ENCODE measurements around the gene ARFIP2. TPM values are rescaled to one million over a fixed set of nuclear protein-coding genes. Genes with fewer than 3 reads are reported as not detected.
A peak's percentile ranks its signal among the peaks of the same experiment; 100 is the strongest.
"Not testable (repeated sequence)": the region's sequence is repeated elsewhere in the genome, so short reads cannot be mapped to it uniquely, and the experiment has no call there.

The ARFIP2 gene
- total RNA-seq (2014; rRNA removed; shearing (Covaris generic)) = 61.2 and 66.8 TPM in 2 replicates
- 58.1 and 63.1 TPM in 2 replicates for polyA plus RNA-seq (2015; cell fraction: cytosol; rRNA removed)
- 243 and 262 TPM in 2 replicates for polyA plus RNA-seq (2015; cell fraction: nucleus; rRNA removed)

DNA sequence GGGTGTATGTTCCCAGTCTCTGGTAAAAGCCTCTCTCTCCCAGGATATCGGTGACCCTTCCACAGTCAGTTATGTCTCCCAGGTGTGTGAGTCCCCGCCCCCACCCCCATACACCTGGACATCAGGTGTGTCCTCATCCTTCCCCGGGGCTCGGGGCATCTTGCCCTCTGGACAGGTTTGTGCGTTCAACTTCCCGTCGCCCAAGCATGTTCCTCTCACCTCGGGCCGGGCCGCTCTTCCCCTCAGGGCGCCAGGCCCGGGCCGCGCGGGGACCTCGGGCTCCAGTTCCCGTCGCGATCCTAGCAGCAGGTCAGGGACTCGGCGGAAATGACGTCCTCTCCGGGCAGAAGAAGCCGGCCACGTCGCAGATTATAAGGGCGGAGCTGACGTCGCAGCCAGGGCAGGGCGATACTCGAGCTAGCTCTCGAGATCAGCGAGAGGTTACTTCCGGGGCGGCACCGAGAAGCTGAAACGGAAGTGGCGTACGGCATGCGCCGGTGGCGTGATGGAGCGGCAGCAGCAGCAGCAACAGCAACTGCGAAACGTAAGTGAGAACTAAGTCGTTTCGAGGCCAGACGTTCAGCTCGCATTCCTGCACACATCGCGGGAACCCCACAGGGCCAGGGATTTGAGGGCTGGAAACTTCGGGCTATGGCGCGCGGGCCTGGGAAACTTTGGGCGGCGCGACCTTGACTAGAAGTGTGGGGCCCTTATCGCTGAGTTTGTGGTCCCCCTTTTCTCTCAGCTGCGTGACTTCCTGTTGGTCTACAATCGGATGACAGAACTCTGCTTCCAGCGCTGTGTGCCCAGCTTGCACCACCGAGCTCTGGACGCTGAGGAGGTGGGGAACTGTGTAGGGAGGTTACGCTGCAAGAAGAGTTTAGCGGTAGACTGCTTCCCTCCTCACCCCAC lies at the start of gene ARFIP2, which contains the start of gene TIMM10B:
TSS of gene ARFIP2 (minus strand) at position 320 of the 912 bp plus-strand sequence. CDS start 910 bp downstream, outside the sequence.
TSS of gene TIMM10B (plus strand) at position 490 of the 912 bp plus-strand sequence. CDS start at position 506, 16 bp downstream.
- peak; percentile 98 for DNase-seq (ENCODE audit: low read depth, low spot score)
- in situ Hi-C loops (cut with HindIII; ENCODE audit: low pct_unique_long_range_greater_than_20kb, low sequenced_read_pairs) = no loop called here

DNA sequence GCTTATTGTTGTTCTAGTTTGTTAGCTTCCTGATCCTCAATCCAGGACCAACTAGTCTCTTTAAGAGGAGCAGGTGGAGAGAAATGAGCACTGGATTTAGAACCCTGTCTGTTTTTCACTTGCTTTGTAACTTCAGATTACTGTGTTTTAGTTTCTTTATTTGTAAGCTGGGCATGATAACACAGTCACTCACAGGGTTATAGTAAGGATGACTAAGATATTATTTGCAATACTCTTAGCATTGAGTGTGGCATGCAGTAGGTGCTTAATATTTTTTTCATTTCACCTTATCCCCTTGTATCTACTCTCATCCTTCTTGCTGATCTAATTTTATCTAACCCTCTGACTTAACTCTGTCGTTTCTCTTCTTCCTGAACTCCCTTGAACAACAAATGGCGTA lies 49.7 kb upstream of the ARFIP2 start:
- in situ Hi-C loops (cut with HindIII; ENCODE audit: low pct_unique_long_range_greater_than_20kb, low sequenced_read_pairs) = no loop called here
- DNase-seq (ENCODE audit: low read depth, low spot score) = no peak

GRCh38 chr11:6529266-6529665 lies 48.1 kb upstream of the ARFIP2 start:
- in situ Hi-C loops (cut with HindIII; ENCODE audit: low pct_unique_long_range_greater_than_20kb, low sequenced_read_pairs) = no loop called here
- DNase-seq (ENCODE audit: low read depth, low spot score) = no peak

- no peak for DNase-seq (ENCODE audit: low read depth, low spot score)
- in situ Hi-C loops (cut with HindIII; ENCODE audit: low pct_unique_long_range_greater_than_20kb, low sequenced_read_pairs) = no loop called here
Measured at GRCh38 chr11:6526411-6527135, 45.4 kb upstream of the ARFIP2 start.

DNA sequence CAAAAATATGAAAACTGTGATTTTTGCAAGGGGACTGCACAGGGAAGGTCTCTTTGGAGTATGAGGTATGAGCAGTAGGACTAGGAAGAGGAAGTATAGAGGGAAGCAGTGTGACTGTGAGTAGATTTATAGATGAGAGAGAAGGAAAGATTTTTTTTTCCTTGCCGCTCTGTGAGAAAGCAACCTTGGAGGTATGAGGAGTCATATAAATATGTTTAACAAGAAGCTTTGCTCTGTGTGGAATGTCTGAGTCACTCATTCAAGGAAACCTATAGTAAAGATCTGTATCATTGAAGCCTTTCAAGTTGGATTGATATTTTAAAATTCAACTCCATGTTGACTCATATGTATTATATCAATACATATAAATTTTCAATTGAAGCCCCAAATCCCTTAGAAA lies 42.1 kb upstream of the ARFIP2 start:
- no peak for DNase-seq (ENCODE audit: low read depth, low spot score)
- in situ Hi-C loops (cut with HindIII; ENCODE audit: low pct_unique_long_range_greater_than_20kb, low sequenced_read_pairs) = no loop called here

- DNase-seq (ENCODE audit: low read depth, low spot score); in situ Hi-C loops (cut with HindIII; ENCODE audit: low pct_unique_long_range_greater_than_20kb, low sequenced_read_pairs): not testable (repeated sequence)
Measured at GRCh38 chr11:6521946-6522345, 40.8 kb upstream of the ARFIP2 start.

DNA sequence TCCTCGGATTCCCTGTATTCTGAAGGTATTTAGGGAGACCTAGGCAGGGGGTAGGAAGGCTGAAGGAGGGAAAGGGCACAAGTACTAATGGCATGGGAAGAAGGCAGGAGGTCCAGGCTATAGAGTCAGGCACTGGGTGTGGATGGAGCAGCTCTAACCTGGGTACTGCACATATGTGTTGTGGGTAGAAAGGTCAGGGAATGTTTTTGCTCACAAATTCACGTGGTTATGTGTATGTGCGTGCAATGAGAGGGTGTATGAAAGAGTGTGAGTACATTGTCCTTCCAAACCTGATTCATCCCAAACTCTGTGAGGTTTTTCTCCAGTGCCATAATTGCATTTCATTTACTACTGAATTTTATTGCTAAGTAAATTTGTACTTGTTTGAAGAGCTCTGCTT lies 39.1 kb upstream of the ARFIP2 start:
- in situ Hi-C loops (cut with HindIII; ENCODE audit: low pct_unique_long_range_greater_than_20kb, low sequenced_read_pairs) = no loop called here

DNA sequence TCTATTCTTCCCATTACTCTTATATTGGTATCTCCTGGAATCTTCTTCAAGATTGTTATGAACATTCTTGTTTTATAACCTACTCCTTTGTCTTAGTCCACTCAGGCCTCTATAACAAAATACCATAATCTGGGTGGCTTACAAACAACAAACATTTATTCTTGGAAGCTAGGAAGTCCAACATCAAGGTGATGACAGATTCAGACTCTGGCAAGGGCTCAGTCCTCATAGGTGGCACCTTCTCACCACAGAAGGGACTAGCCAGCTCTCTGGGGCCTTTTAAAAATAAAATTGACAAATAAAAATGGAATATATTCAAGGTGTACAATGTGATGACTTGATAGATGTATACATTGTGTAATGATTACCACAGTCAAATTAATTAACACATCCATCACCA lies 35.7 kb upstream of the ARFIP2 start:
- in situ Hi-C loops (cut with HindIII; ENCODE audit: low pct_unique_long_range_greater_than_20kb, low sequenced_read_pairs) = no loop called here

More for the DNA sequence above, 39.1 kb upstream of the ARFIP2 start:
- no peak for DNase-seq (ENCODE audit: low read depth, low spot score)

DNA sequence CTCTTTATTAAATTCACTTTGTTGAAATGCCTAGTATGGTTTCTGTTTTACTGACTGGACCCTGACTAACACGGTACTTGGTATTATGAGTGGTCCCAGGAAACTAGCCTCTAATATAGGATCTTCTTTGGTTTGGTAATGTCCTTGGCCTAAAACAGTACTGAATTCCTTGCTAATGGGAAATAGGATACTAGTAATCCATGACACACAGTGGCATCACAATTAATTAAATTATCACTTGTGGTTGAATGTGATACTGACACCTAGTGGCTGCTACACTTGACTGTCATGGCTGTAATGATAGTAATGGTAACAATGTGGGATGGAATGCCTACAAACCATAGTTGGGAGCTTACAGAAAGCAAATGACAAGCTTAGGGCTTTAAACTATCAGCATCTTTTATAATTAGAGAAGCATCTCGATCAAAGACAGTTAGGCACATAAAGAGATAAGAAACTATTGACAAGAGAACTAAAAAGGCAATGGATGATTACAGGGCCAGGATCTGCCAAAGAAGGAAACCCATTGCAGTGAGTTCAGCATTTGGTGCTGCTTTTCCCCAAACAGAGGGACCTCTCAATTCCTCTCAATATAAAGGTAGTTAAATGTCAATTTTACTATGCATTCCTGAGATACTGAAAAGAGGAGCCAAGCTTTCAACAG lies 24.6 kb upstream of the ARFIP2 start:
- in situ Hi-C loops (cut with HindIII; ENCODE audit: low pct_unique_long_range_greater_than_20kb, low sequenced_read_pairs) = no loop called here

More for the DNA sequence above, 35.7 kb upstream of the ARFIP2 start:
- no peak for DNase-seq (ENCODE audit: low read depth, low spot score)

GRCh38 chr11:6504166-6504565 lies 23.0 kb upstream of the ARFIP2 start:
- in situ Hi-C loops (cut with HindIII; ENCODE audit: low pct_unique_long_range_greater_than_20kb, low sequenced_read_pairs) = no loop called here
- DNase-seq (ENCODE audit: low read depth, low spot score) = no peak

More for the DNA sequence above, 24.6 kb upstream of the ARFIP2 start:
- DNase-seq (ENCODE audit: low read depth, low spot score) = peak; percentile 66

- in situ Hi-C loops (cut with HindIII; ENCODE audit: low pct_unique_long_range_greater_than_20kb, low sequenced_read_pairs) = no loop called here
Measured at GRCh38 chr11:6502382-6502781, 21.3 kb upstream of the ARFIP2 start.

DNA sequence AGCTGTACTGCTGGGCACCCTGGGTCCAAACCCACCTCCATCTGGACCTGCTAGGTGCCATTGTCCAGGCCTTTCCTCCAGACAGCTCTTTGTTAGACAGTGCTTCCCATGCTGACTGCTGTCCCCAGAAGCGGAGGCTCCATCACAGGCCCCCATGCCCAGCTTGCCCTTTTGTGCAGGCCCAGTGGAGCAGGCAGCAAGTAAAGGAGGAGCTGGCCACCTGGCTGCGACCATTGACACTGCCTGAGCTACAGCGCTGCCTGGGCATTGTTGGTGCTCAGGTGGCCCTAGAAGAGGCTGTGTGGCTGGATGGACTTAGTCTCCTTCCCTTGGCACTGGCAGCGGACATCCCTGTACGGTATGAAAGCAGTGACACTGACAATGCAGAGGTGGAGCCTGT lies 17.4 kb upstream of the ARFIP2 start:
- in situ Hi-C loops (cut with HindIII; ENCODE audit: low pct_unique_long_range_greater_than_20kb, low sequenced_read_pairs) = no loop called here
- no peak for DNase-seq (ENCODE audit: low read depth, low spot score)

More at GRCh38 chr11:6502382-6502781, 21.3 kb upstream of the ARFIP2 start:
- DNase-seq (ENCODE audit: low read depth, low spot score) = no peak

DNA sequence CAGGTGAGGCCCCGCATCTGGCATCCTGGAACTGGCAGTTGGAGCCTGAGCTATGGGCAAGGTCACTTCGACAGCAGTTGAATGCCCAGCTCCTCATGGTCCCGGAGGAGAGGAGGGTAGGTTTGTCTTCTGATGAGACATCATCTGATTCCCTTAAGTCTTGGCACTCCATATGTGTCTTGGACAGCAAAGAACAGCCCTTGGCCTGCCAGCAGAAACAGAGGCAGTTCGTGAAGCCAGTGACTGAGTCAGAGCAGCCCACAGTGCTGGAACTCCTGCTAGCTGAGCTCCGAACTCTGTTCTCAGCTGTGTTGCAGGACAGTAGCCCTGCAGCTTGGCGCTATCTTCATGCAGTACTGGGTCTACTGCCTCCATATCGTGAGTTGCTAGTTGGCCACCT lies 17.0 kb upstream of the ARFIP2 start:
- no peak for DNase-seq (ENCODE audit: low read depth, low spot score)
- in situ Hi-C loops (cut with HindIII; ENCODE audit: low pct_unique_long_range_greater_than_20kb, low sequenced_read_pairs) = no loop called here

DNA sequence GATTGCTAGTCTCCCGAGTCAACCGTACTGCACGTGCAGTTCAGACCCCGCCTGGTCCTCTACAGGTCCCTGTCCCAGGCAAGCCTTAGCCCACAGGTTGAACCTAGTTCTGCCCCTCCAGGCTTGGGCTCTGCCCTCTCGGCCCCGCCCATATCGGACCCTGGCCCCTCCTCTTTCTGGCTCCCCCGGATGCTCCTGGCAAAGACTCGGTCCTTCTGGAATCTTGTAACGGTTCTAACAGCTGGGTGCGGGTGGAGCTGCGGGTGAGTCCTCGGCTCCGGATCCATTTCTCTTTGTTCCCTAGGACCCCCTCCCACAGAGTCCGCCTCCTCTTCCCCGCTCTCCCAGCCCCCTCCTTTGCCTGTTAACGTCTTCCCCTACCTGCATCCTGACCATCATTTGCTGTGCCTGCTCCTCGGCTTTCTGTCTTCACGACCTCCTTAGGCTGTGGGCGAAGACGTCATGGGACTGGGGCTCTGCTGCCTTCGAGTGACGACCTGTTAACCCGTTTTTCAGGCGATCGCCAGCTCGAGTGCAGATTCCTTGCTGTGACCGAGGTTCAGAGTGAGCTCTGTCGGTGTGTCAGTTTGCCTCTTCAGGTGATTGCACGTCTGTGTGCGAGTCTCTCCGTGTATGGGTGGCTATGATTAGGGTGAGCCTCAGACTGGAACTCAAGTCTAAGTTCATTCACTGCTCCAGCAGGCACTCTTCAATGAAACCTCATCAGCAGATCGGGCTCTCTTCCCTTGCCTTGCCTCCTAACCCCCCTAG lies 16.1 kb upstream of the ARFIP2 start, which contains the start of gene DNHD1:
TSS of gene DNHD1 (plus strand) at position 212 of the 771 bp plus-strand sequence. CDS start 936 bp downstream, outside the sequence.
- in situ Hi-C loops (cut with HindIII; ENCODE audit: low pct_unique_long_range_greater_than_20kb, low sequenced_read_pairs) = no loop called here
- DNase-seq (ENCODE audit: low read depth, low spot score) = no peak

DNA sequence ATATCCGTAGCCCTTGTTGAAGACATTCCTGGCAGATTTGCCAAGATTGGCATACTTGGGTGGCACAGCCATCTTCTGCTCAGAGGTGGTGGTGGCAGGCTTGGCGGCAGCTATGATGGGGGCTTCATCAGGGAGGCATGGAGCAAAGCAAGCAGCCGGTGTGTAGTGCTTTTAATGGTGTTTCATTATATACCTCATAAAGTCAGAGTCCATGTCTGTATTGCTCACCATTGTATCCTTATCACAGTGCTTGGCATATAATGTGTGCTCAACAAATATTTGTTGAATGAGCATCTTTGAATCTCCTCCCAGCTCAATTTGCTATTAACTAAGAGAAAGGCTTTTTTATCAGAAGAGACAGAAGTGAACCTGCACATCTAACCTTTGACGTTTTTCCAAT lies 8.2 kb upstream of the ARFIP2 start:
- in situ Hi-C loops (cut with HindIII; ENCODE audit: low pct_unique_long_range_greater_than_20kb, low sequenced_read_pairs) = no loop called here
- DNase-seq (ENCODE audit: low read depth, low spot score) = no peak

DNA sequence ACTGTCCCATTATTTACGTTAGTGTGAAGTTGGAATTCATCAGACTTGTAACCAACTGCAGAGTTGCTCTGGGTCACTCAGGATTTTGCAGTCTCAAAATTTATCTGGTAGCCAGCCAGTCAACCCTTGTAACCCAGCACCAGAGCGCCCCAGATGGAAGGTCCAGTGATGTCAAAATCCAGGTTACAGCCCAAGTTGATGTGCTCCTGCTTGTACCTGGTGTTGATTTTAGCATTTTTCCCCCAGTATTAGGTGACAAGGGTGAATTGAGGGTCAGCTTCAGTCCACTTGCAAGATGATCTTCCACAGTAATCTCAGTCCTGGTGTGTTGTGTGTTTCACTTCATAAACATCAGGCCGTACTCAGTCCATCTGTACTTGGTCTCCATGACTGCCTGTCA lies 7.7 kb upstream of the ARFIP2 start:
- in situ Hi-C loops (cut with HindIII; ENCODE audit: low pct_unique_long_range_greater_than_20kb, low sequenced_read_pairs) = no loop called here
- DNase-seq (ENCODE audit: low read depth, low spot score) = no peak

GRCh38 chr11:6488342-6488741 lies 7.2 kb upstream of the ARFIP2 start:
- in situ Hi-C loops (cut with HindIII; ENCODE audit: low pct_unique_long_range_greater_than_20kb, low sequenced_read_pairs) = no loop called here

More at GRCh38 chr11:6488342-6488741, 7.2 kb upstream of the ARFIP2 start:
- DNase-seq (ENCODE audit: low read depth, low spot score) = no peak

Data from SK-MEL-5 (cell line).